NCI-H460 (cell line): ENCODE results near the gene CTNNA3. TPM values are rescaled to one million over a fixed set of nuclear protein-coding genes. Genes with fewer than 3 reads are reported as not detected.

Source experiments
- DNase-seq: peaks from one replicate; pipeline ENCODE4 v3.0.0-alpha.2; 2016; ENCODE audit warnings: low read depth; ENCODE audit errors: extremely low read depth
- total RNA-seq: library from RNA; depleted of rRNA; stranded (reverse); fragments of >200 nt; shearing (Covaris generic); gene quantifications from 2 replicates; pipeline ENCODE4 v1.2.3, GENCODE V29; 2014

Gene CTNNA3
- total RNA-seq, 1 experiment from 2014 or later, result 0.47 TPM

DNA sequence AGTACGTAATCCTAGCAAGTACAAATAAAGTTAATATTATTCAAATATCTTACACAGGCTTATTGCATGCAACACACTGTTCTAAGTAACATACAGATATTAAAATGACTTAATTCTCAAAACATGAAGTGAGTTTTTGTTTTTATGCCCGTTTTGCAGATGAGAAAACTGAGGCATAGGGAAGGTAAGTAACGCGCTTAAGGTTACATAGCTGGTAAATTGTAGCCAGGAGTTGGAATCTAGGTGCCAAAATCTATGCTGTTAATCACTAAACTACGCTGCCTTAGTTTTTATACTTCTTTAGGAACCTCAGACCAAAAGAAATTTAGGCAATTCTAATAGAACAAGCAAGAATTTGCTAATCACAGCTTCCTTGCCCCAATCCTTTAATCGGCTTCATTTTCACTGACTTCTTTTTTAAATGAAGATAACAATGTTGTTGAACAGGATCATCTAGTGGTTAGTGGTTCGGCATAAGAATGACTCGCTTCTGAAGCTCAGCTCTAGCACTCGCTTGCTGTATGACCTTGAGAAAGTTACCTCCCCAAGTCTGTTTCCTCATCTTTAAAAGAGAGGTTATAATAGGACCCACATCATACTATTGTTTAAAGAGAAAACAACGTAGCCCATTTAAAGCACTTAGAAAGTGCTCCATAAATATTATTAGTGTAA, 771.2 kb downstream of the CTNNA3 start:
- no peak for DNase-seq

DNA sequence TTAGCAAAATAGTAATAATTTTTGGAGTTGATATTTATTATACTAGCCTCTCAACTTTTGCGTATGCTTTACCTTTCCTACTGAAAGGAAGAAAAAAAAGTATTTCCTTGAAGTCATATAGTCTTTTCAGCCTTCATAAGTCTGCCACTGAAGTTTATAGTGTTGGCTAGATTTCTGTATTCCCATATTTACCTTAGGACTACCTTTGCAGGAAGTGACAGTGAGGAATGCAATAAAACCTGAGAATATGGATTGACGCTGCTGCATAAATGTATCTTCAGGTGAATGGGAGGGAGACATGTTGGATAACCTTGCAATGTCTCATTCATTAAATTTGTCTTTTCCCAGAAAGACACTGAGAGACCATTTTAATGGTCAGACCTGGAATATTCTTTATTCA, 776.7 kb downstream of the CTNNA3 start:
- no peak for DNase-seq

GRCh38 chr10:66917104-66917503, 778.9 kb downstream of the CTNNA3 start:
- no peak for DNase-seq

DNA sequence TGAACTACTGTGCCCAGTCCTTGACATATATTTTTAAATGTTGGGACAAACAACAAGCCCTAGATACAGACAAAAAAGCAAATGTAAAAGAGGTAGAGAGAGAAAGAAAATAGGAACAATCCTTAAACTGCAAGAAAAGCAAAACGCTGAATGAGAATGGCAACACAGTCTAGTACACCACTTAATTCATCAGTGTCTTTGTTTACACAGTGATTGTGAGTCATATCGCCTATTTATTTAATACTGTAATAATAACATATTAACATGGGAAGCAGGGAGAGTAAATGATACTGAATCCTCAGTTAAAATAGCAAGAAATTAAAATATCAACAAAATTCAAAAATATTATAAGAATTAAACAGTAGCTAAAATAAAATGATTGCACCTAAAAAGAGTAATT, 780.0 kb downstream of the CTNNA3 start:
- DNase-seq, result no peak

DNA sequence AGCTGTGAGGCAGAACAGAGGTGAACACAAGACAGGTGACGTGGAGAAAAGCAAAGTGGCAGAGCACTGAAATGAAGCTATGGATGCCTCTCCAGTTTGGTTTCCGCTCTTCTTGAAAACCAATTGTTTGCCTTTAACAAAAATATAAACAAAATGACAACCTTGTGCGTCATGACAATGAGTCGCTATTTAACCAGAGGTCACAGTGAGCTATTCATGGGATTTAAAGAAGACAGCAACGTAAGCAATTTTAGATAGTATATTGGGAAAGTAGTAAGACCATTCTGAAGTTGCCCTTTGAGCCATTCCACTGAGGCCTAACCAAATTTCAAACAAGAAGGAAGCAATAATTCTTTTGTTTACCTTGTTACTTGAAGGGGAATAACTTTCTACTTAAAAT, 785.3 kb downstream of the CTNNA3 start:
- peak; percentile 24 for DNase-seq

DNA sequence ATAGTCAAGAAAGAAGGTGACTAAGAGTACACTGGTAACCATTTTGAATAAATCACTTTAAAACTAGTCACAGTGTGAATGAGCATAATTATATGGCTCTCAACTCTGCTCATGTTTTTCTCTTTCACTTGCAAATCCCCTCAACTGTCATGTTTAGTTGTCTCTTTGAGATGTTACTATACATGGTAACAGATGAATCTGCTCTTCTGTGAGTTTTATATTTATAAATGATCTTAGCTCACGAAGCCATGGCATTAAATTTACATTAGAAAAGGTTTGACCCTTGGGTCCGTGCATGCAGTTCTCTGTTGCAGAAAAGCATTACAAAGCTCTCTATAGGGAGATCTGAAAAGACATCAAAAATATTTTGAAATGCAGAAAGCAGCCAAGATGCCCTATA, 803.1 kb downstream of the CTNNA3 start:
- no peak for DNase-seq

DNA sequence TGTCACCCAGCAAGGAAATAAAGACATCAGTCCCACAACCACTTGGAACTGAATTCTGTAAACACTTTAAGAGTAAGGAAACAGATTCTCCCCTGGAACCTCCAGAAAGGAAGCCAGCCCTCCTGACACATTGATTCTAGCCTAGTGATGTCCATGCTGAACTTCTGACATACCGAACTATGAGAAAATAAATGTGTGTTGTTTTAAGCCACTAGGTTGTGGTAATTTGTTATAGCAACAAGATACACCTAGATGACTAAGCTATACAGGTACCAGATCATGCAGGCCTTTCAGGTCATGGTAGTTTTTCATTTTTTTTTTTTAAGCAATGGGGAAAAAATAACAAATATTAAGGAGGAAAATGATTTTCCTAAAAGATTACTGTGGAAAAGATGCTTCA, 807.8 kb downstream of the CTNNA3 start:
- no peak for DNase-seq

- DNase-seq, result no peak
Observed at GRCh38 chr10:66886848-66887247, 809.1 kb downstream of the CTNNA3 start.

DNA sequence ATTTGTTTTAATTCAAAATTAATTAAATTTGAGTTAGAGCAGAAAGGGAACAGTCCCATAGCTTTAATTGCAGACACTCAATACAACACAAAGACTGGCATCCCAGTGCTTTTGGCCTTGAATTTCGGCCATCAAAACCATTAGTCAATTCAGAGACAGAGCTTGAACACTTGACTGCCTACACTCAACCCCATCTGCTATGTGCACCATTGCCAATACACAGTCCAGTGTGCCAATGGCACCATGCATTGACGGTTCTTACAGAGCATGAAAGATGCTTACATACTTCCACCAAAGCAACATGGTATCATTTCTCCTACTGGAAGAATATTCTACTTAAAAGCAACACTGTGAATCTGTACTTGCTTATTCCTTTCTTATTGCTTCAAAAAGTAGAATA, 813.7 kb downstream of the CTNNA3 start:
- no peak for DNase-seq

- DNase-seq, result no peak
Observed at GRCh38 chr10:66881814-66882213, 814.2 kb downstream of the CTNNA3 start.

DNA sequence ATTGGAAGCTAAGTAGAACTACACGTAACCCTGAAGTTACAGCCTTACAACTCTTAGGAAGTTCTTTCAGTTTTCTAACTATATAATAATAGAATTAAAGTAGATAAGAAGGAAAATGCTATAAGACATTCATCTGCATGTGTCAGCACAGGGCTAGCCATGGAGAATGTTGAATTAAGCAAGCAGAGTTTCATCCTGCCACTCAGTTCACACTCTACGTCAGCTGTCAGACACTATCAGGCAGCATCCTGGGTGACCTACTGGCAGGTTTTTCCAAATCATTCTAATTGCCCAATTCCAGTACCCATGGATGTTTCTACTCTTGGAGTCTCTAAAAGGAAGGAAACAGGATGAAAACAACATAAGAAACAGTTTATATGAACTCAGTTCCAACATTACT, 815.2 kb downstream of the CTNNA3 start:
- no peak for DNase-seq

GRCh38 chr10:66880292-66880691, 815.7 kb downstream of the CTNNA3 start:
- DNase-seq, result no peak

DNA sequence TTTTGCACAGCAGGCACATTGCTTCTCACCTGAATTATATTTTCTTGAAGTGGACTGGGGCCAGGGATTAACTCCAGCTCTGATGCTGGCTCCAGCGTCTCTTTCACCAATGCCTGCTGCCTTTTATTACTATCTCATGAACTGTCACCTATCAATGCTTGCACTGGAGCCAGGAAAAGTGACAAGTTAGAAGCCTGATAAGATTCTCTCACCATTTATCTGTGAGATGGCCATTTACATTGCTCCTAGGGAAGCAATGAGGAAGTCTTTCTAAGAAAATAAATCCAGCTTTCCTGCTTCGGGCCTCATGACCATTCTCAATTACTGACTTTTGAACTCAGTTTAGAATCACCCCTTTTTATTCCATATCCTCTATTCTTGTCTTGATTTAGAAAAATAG, 818.6 kb downstream of the CTNNA3 start:
- DNase-seq, result no peak

DNA sequence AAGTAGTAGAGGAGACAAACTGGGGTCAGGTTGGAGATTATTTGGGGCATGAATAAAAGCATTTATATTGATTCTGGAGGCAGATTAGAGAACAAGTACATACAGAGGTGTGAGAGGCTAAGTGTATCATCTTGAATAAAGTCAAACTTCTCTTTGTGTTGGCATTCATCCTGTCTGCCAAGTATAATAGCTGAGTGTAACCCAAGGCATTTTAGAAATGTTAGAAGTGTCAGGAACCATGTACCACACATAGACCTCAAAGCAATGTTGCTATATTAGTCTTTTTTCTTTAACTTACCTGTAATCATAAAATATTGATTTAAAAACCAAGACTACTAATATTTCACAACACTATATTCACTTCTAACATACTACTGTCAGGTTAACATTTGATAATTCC, 826.4 kb downstream of the CTNNA3 start:
- DNase-seq, result no peak

GRCh38 chr10:66862687-66863258, 833.2 kb downstream of the CTNNA3 start:
- DNase-seq, result no peak

- DNase-seq, result no peak
Observed at GRCh38 chr10:66860376-66860945, 835.5 kb downstream of the CTNNA3 start.

- no peak for DNase-seq
Observed at GRCh38 chr10:66852811-66853210, 843.2 kb downstream of the CTNNA3 start.

DNA sequence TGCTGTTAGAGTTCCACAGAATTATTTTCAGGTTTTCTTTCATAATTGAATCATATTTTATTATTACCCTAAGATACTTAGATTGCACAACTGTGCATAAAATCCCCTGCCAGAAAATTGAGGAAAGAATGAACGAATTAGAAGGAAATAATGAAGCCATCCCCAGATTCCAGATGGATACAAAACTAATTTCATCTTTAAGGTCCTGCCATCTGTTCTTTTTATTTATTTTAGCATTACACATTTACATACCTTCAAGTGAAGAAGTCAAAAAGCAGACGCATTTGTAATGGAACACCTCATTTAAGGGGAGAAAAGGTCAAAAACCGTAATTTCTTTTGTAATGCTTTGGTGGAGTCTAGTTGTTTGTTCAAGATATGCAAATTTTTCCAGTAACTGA, 847.1 kb downstream of the CTNNA3 start:
- DNase-seq, result no peak

DNA sequence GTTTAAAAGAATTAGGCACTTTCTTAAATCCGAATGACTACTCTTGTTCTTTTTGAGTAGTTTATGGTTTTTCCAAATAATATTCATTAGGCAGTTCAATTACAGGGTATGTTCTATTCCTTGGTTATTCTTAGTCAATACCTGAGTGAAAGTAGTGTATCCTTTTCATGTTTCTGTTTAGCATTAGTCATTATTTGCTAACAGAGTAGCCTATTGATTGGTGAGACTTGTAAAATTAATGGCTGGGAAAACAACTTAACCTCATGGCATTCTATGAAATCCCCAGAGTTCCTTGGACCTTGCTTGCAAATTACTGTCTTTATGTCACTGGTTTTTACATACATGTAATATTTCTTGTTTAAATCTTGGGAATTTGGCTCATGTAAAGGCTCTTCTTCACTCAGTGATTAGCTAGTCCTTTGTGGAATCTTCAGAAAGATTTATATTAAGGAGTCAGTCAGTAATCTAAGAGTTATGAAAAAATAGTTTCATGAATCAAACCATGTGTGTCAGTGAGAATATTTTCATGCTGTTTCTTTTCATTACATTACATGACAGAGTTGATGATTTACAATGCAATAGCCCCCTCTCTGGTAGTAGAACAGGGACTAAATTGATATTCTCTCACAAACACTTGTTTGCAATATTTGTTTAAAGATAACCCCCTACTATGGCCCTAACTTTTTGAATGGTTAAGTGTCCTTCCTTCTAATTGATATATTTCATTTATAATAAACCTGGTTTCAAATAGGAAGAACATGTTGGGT, 851.6 kb downstream of the CTNNA3 start:
- no peak for DNase-seq

DNA sequence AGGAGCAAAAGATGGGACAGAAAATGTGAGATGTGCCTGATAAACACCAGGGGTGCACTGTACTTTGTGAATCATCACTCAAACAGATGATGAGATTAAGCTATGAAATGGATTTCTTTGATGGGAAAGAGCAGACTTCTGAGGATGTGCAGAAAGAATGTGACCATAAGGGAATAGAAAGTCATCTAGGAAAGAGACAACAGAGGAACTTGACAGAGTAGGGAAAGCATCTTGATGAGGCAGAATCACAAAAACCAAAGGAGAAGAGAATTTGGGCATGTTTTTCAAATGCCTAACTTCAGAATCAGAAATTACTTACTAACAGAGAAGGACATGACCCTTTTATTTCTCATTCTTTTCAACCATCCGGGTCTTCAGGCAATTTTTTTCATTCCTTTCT, 852.6 kb downstream of the CTNNA3 start:
- DNase-seq, result no peak

- no peak for DNase-seq
Observed at GRCh38 chr10:66842867-66843266, 853.1 kb downstream of the CTNNA3 start.

DNA sequence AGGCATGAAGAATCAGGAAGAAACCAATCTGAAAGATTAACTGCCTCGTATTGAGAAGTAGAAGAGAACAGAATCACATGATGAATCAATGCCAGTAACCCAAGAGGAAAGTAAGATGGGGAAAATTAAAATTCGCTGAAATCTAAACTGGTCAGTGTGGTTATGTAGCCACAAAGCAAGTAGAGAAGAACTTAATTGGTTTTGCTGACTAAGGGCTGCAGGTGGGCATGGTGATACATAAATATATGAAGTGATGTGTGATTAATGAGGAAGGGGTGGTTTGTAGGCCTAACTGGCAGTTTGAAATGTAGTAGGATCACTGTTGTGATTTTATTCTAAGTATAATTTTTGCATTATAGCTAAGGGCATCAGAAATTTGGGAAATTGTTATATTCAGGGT, 853.6 kb downstream of the CTNNA3 start:
- DNase-seq, result no peak
